ENCODE results near the gene IGF2R.

Gene IGF2R

DNA sequence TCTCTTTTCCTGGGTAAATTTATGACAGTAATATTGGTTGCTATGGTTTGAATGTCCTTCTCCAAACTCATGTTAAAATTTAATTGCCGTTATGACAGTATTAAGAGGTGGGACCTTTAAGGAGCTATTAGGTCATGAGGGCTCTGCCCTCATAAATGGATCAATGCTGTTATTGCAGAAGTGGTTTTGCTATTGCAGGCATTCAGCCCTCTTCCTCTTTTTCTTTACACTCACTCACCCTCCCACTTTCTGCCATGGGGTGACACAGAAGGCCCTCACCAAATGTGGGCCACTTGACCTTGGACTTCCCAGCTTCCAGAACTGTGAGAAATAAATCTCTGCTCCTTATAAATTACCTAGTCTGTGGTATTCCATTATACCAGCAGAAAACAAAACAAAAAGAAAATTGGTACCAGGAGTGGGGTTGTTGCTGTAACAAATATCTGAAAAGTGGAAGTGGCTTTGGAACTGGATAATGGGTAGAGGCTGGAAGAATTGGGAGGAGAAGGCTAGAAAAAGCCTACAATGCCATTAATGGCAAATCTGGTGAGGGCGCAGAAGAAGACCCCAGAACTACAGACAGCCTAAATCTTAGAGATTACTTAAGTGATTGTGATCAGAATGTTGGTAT is 24.8 kb upstream of the IGF2R start:
- H3K9ac ChIP-seq: no peak overlapping the region
- peaks cover 18% of the 10 kb centered on the region for H3K4me1 ChIP-seq
- TF ChIP-seq, protein P1, sequence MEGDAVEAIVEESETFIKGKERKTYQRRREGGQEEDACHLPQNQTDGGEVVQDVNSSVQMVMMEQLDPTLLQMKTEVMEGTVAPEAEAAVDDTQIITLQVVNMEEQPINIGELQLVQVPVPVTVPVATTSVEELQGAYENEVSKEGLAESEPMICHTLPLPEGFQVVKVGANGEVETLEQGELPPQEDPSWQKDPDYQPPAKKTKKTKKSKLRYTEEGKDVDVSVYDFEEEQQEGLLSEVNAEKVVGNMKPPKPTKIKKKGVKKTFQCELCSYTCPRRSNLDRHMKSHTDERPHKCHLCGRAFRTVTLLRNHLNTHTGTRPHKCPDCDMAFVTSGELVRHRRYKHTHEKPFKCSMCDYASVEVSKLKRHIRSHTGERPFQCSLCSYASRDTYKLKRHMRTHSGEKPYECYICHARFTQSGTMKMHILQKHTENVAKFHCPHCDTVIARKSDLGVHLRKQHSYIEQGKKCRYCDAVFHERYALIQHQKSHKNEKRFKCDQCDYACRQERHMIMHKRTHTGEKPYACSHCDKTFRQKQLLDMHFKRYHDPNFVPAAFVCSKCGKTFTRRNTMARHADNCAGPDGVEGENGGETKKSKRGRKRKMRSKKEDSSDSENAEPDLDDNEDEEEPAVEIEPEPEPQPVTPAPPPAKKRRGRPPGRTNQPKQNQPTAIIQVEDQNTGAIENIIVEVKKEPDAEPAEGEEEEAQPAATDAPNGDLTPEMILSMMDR (IDR thresholded peaks at IDR 0.05): no peak
- no peaks in the 10 kb centered on the region for H3K36me3 ChIP-seq (ENCODE audit: control insufficient read depth, insufficient read depth, low read length)
- no peaks in the 10 kb centered on the region for H3K79me2 ChIP-seq
- no peaks in the 10 kb centered on the region for H3K27me3 ChIP-seq (ENCODE audit: control insufficient read depth, insufficient read depth, low read length)
- H3K27ac ChIP-seq: no peak overlapping the region
- no peak overlapping the region for H3K4me2 ChIP-seq (ENCODE audit: low read length)
- no peak overlapping the region for H2AFZ ChIP-seq
- no peak overlapping the region for H3K4me3 ChIP-seq (ENCODE audit: low read depth, low read length)
- no peaks in the 10 kb centered on the region for H3K9me3 ChIP-seq (ENCODE audit: control insufficient read depth, low read length)

DNA sequence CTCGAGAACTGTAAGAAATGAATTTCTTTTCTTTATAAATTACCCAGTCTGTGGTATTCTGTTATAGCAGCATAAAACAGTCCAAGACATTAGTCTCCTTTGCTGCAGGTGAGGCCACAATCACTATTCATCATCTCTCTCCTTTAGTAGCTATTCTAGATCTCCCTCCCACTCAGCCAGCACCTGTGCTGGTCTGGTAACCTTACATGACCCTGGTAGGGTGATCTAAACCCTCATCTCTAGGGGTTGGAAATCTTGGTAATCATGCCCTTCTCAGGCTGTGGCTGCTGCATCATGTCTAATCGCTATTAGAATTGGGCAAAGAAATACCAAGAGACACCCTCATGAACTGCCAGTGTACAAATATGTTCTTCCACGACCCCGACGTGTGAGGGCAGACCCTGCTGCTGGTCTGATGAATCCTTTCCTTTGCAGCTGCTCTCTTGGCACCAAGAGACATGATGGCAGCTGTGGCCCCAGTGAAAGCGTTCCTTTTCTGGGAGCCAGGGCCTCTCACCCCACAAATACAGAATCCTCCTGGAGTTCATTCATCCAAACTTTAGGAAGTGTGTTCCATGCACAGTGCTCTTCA is 23.0 kb upstream of the IGF2R start:
- H2AFZ ChIP-seq: no peak overlapping the region

DNA sequence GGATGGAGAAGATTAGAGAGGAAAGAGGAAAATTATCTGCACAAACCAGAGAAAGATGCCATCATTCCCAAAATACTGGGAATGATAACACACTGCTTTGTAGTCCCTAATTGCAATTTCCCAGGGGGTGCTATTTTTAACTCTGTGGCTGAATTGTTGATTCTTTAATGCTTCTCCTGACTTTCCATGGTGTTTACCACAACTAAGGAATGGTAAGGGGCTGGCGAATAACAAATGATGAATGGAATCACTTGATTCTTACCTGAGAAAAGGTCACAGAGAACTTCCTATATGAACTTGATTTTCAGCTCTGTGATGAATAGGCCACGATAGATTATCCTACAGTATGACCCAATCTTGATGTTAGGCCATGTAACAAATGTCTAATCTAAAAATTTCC is 22.0 kb upstream of the IGF2R start:
- TF ChIP-seq, protein P1 (IDR thresholded peaks at IDR 0.05): no peak

More for the DNA sequence above, 23.0 kb upstream of the IGF2R start:
- Histone ChIP-seq H3K4me1 (peaks cover 18% of the 10 kb centered on the region), H3K27me3 (ENCODE audit: control insufficient read depth, insufficient read depth, low read length) (no peaks in the 10 kb centered on the region), H3K9me3 (ENCODE audit: control insufficient read depth, low read length) (no peaks in the 10 kb centered on the region), H3K27ac (no peak overlapping the region), H3K36me3 (ENCODE audit: control insufficient read depth, insufficient read depth, low read length) (no peaks in the 10 kb centered on the region), H3K79me2 (no peaks in the 10 kb centered on the region), H3K4me2 (ENCODE audit: low read length) (no peak overlapping the region), H3K9ac (no peak overlapping the region), H3K4me3 (ENCODE audit: low read depth, low read length) (no peak overlapping the region)
- TF ChIP-seq, protein P1 (IDR thresholded peaks at IDR 0.05): no peak

GRCh38 chr6:159948199-159948598 is 20.7 kb upstream of the IGF2R start:
- Histone ChIP-seq H3K27ac (peak overlapping the region; percentile 43), H2AFZ (peak overlapping the region; percentile 44), H3K36me3 (ENCODE audit: control insufficient read depth, insufficient read depth, low read length) (no peaks in the 10 kb centered on the region), H3K4me2 (ENCODE audit: low read length) (no peak overlapping the region), H3K79me2 (no peaks in the 10 kb centered on the region), H3K4me1 (peaks cover 20% of the 10 kb centered on the region), H3K27me3 (ENCODE audit: control insufficient read depth, insufficient read depth, low read length) (no peaks in the 10 kb centered on the region), H3K4me3 (ENCODE audit: low read depth, low read length) (no peak overlapping the region), H3K9ac (no peak overlapping the region), H3K9me3 (ENCODE audit: control insufficient read depth, low read length) (no peaks in the 10 kb centered on the region)
- TF ChIP-seq, protein P1 (IDR thresholded peaks at IDR 0.05): no peak

More for the DNA sequence above, 22.0 kb upstream of the IGF2R start:
- no peak overlapping the region for H3K4me3 ChIP-seq (ENCODE audit: low read depth, low read length)
- no peaks in the 10 kb centered on the region for H3K9me3 ChIP-seq (ENCODE audit: control insufficient read depth, low read length)
- no peak overlapping the region for H3K9ac ChIP-seq
- H3K36me3 ChIP-seq (ENCODE audit: control insufficient read depth, insufficient read depth, low read length): no peaks in the 10 kb centered on the region
- H3K79me2 ChIP-seq: no peaks in the 10 kb centered on the region
- H3K27ac ChIP-seq: no peak overlapping the region
- peaks cover 18% of the 10 kb centered on the region for H3K4me1 ChIP-seq
- no peak overlapping the region for H3K4me2 ChIP-seq (ENCODE audit: low read length)
- H3K27me3 ChIP-seq (ENCODE audit: control insufficient read depth, insufficient read depth, low read length): no peaks in the 10 kb centered on the region
- H2AFZ ChIP-seq: no peak overlapping the region

DNA sequence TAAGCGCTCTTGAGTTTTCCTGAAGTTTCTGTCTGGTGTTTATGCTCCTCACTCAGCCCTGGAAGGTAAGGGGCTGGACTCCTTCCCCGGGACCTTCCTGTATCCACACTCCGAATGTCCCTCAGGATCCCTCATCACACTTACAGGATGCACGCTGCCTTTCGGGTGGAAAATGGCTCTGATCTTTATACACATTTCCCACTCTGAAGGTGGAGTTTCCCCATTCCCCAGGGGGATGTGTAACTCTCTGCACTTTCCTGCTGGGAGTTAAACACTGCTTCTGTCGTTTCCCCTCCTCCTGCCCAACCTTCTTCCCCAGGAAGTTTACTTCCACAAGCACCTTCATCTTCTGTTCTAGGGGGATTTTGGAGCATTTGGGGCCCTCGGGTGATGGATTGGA is 17.1 kb upstream of the IGF2R start:
- no peaks in the 10 kb centered on the region for H3K79me2 ChIP-seq
- TF ChIP-seq, protein P1 (IDR thresholded peaks at IDR 0.05): no peak
- peak overlapping the region; percentile 78 for H2AFZ ChIP-seq
- no peak overlapping the region for H3K9ac ChIP-seq
- H3K36me3 ChIP-seq (ENCODE audit: control insufficient read depth, insufficient read depth, low read length): no peaks in the 10 kb centered on the region
- no peak overlapping the region for H3K4me3 ChIP-seq (ENCODE audit: low read depth, low read length)
- no peaks in the 10 kb centered on the region for H3K27me3 ChIP-seq (ENCODE audit: control insufficient read depth, insufficient read depth, low read length)
- H3K4me1 ChIP-seq: peaks cover 23% of the 10 kb centered on the region
- no peaks in the 10 kb centered on the region for H3K9me3 ChIP-seq (ENCODE audit: control insufficient read depth, low read length)
- H3K4me2 ChIP-seq (ENCODE audit: low read length): no peak overlapping the region
- H3K27ac ChIP-seq: no peak overlapping the region

All from parathyroid adenoma (tissue), 2 donors.